Measurements from ENCODE around the gene GATAD2A. TPM values are rescaled to one million over a fixed set of nuclear protein-coding genes. Genes with fewer than 3 reads are reported as not detected.

The GATAD2A gene
- total and polyA plus RNA-seq, 10 of the 15 experiments (the other 5 are each of a cell fraction or from before 2014, with no cell fraction given): 2.6 to 173 (median 32.0) TPM

DNA sequence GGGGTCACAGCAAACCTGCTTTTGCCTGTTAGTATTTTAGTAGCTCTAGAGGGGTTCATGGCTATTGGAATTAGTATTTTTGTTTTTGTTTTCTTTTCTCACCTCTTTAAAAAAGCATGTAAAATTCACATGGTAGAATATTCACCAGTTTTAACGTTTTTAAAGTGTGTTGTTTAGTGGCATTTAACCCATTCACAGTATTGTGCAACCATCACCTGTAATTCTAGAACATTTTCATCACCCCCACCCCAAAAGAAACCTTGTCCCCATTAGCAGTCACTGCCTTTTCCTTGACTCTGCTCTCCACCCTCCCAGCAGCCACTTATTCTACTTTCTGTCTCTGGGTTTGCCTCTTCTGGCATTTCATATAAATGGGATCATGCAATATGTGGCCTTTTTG, 39.8 kb downstream of the GATAD2A start (continued):
- TF ChIP-seq, protein P1, sequence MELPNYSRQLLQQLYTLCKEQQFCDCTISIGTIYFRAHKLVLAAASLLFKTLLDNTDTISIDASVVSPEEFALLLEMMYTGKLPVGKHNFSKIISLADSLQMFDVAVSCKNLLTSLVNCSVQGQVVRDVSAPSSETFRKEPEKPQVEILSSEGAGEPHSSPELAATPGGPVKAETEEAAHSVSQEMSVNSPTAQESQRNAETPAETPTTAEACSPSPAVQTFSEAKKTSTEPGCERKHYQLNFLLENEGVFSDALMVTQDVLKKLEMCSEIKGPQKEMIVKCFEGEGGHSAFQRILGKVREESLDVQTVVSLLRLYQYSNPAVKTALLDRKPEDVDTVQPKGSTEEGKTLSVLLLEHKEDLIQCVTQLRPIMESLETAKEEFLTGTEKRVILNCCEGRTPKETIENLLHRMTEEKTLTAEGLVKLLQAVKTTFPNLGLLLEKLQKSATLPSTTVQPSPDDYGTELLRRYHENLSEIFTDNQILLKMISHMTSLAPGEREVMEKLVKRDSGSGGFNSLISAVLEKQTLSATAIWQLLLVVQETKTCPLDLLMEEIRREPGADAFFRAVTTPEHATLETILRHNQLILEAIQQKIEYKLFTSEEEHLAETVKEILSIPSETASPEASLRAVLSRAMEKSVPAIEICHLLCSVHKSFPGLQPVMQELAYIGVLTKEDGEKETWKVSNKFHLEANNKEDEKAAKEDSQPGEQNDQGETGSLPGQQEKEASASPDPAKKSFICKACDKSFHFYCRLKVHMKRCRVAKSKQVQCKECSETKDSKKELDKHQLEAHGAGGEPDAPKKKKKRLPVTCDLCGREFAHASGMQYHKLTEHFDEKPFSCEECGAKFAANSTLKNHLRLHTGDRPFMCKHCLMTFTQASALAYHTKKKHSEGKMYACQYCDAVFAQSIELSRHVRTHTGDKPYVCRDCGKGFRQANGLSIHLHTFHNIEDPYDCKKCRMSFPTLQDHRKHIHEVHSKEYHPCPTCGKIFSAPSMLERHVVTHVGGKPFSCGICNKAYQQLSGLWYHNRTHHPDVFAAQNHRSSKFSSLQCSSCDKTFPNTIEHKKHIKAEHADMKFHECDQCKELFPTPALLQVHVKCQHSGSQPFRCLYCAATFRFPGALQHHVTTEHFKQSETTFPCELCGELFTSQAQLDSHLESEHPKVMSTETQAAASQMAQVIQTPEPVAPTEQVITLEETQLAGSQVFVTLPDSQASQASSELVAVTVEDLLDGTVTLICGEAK (IDR thresholded peaks at IDR 0.05; ENCODE audit: borderline replicate concordance): no peak
- TF ChIP-seq KDM1A (IDR thresholded peaks at IDR 0.05; ENCODE audit: borderline replicate concordance): no peak
- no peak for TF ChIP-seq HDAC2 (IDR thresholded peaks at IDR 0.05)
- TF ChIP-seq RELA (IDR thresholded peaks at IDR 0.05; ENCODE audit: borderline replicate concordance, partially characterized antibody): no peak
- no peak for TF ChIP-seq SREBF1 (IDR thresholded peaks at IDR 0.05; ENCODE audit: low read length)
- TF ChIP-seq ZBED1 (IDR thresholded peaks at IDR 0.05; ENCODE audit: borderline replicate concordance): no peak

DNA sequence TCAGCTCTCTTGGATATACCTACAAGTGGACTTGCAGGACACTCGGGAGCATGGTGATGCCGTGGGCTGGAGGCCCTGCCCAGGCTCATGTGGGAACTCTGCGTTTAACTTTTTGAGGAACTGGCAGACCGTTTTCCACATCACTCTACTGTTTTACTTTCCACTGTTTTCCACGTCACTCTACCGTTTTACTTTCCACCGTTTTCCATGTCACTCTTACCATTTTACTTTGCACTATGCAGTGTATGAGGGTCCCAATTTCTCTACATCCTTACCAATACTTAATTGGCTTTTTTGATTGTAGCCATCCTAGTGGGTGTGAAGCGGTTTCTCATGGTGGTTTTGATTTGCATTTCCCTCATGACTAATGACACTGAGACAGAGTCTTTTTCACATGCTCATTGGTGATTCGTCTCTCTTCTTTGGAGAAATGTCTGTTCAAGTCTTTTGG, 40.5 kb downstream of the GATAD2A start:
- Histone ChIP-seq H3K4me1 (ENCODE audit: control insufficient read depth, insufficient read depth, low read length) (peaks cover 50% of the 10 kb centered on the region), H2AFZ (ENCODE audit: control insufficient read depth, low read depth, low read length) (no peak overlapping the region), H4K20me1 (ENCODE audit: control insufficient read depth, insufficient read depth) (peaks cover 5% of the 10 kb centered on the region), H3K36me3 (ENCODE audit: control insufficient read depth in 2 of 2, insufficient read depth in 2 of 2, low read length in 1 of 2) (peaks cover 7 to 13% of the 10 kb centered on the region in 2 experiments; a peak in 3 of 4 replicates), H3K4me3 (no peak overlapping the region), H3K9ac (ENCODE audit: control insufficient read depth, insufficient read depth, low read length) (no peak overlapping the region), H3K79me2 (ENCODE audit: control insufficient read depth, insufficient read depth, low read length) (peaks cover 82% of the 10 kb centered on the region), H3K9me3 (replicated peaks; ENCODE audit: control insufficient read depth, insufficient read depth, low read length) (peaks cover 5% of the 10 kb centered on the region; the same call in 2 of the 3 replicates), H3K27ac (ENCODE audit: control insufficient read depth, insufficient read depth) (peak overlapping the region; percentile 82), H3K27me3 (replicated peaks in 1 of 2; ENCODE audit: control insufficient read depth in 2 of 2, insufficient read depth in 2 of 2, low read length in 1 of 2) (no peaks in the 10 kb centered on the region), H3K4me2 (ENCODE audit: control insufficient read depth, insufficient read depth) (peak overlapping the region; percentile 62)
- RAD21 ChIA-PET (ENCODE audit: unreplicated experiment): interaction anchor here (2.7 kb wide), 1 partner anchor 40 kb away, joined by 8 read pairs; the partner anchor contains the start of gene GATAD2A
- intact Hi-C loops (cut with micrococcal nuclease; ENCODE audit: unreplicated experiment) (no loop called here), in situ Hi-C loops (cut with MboI) (no loop called here)
- DNase-seq (ENCODE audit: low read depth, low spot score): no peak
- 9% methylated on average over 9 of the region's 9 CpGs for WGBS (ENCODE audit: insufficient coverage, insufficient replicate concordance, low lambda C conversion rate, missing lambda C conversion rate)
- peak; percentile 88 for FAIRE-seq
- CTCF ChIA-PET: interaction anchor here (1.9 kb wide), 1 partner anchor 81 kb away, joined by 4 read pairs; no protein-coding TSS in a partner anchor
- no TSS peak for BruUV-seq (replicated peaks)
- ATAC-seq: peak; percentile 82
- SMC1A ChIA-PET (ENCODE audit: uncharacterized antibody, unreplicated experiment): interaction anchor here (1.0 to 4.8 kb wide), 3 partner anchors 13 to 28 kb away, joined by 3 to 21 read pairs (median 3); no protein-coding TSS in a partner anchor
- POLR2A ChIA-PET: interaction anchor here (1.3 kb wide), 1 partner anchor 14 kb away, joined by 3 read pairs; no protein-coding TSS in a partner anchor
- TF ChIP-seq BACH1 (IDR thresholded peaks at IDR 0.05; ENCODE audit: borderline replicate concordance) (peak; percentile 87), SMAD1 (IDR thresholded peaks at IDR 0.05; ENCODE audit: low read depth, partially characterized antibody) (peak; percentile 64), IKZF2 (IDR thresholded peaks at IDR 0.05) (peak; percentile 64 to 79; a peak in 2 of 4 replicates), NBN (IDR thresholded peaks at IDR 0.05) (peak; percentile 65), NFIC (IDR thresholded peaks at IDR 0.05; ENCODE audit: low read depth, low read length) (peak; percentile 48), TAF1 (IDR thresholded peaks at IDR 0.05; ENCODE audit: borderline replicate concordance, low read depth, low read length) (no peak), NR2C1 (IDR thresholded peaks at IDR 0.05) (no peak), MTA2 (IDR thresholded peaks at IDR 0.05; ENCODE audit: low read depth) (peak; percentile 97)
- TF ChIP-seq, protein P2, sequence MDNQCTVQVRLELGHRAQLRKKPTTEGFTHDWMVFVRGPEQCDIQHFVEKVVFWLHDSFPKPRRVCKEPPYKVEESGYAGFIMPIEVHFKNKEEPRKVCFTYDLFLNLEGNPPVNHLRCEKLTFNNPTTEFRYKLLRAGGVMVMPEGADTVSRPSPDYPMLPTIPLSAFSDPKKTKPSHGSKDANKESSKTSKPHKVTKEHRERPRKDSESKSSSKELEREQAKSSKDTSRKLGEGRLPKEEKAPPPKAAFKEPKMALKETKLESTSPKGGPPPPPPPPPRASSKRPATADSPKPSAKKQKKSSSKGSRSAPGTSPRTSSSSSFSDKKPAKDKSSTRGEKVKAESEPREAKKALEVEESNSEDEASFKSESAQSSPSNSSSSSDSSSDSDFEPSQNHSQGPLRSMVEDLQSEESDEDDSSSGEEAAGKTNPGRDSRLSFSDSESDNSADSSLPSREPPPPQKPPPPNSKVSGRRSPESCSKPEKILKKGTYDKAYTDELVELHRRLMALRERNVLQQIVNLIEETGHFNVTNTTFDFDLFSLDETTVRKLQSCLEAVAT (IDR thresholded peaks at IDR 0.05): peak; percentile 94

Measured in GM12878 (cell line).